GM12878 (cell line): ENCODE data around the gene SLC10A4. TPM values are rescaled to one million over a fixed set of nuclear protein-coding genes. Genes with fewer than 3 reads are reported as not detected.

Experiments
- ATAC-seq: fragments of 200-7000 bp; cut with Tn5 transposase; 3 replicates; pipeline ENCODE4 v1.9.1; 2020; ENCODE audit warnings: mild to moderate bottlenecking, moderate library complexity
- BruUV-seq: library from RNA; stranded (reverse); fragments of 400-500 nt; replicated peaks from 2 replicates; lab custom pipeline; 2021; lab: Mats Ljungman, UMichigan
- CTCF ChIA-PET: fragments of 300-600 bp; sonication (Branson Sonifier 250); formaldehyde crosslinking; extraction: SDS; loops from one replicate; lab custom pipeline; 2021; ENCODE audit warnings: inconsistent platforms; lab: Yijun Ruan, JAX
- POLR2A ChIA-PET: fragments of 350-600 bp; formaldehyde crosslinking; extraction: SDS; loops from one replicate; lab custom pipeline; 2021; ENCODE audit warnings: inconsistent platforms; lab: Charles Lee
- RAD21 ChIA-PET: fragments of 300-600 bp; sonication (Branson Sonifier 250); formaldehyde crosslinking; loops from one replicate; lab custom pipeline; 2023; ENCODE audit warnings: antibody characterized with exemption; ENCODE audit not compliant: unreplicated experiment; lab: Charles Lee
- SMC1A ChIA-PET: fragments of 300-600 bp; sonication (Branson Sonifier 250); formaldehyde crosslinking; loops from one replicate; lab custom pipeline; 2023; ENCODE audit not compliant: unreplicated experiment, uncharacterized antibody; lab: Charles Lee
- DNase-seq: peaks from one replicate; pipeline ENCODE4 v3.0.0-alpha.2; 2011; ENCODE audit warnings: low read depth, low spot score
- FAIRE-seq: peaks from 3 replicates; lab custom pipeline; 2011; peaks lifted over from hg19 to GRCh38; lab: Jason Lieb, UNC
- H2AFZ ChIP-seq: 2 replicates; pipeline ENCODE4 v1.6.0; 2011; ENCODE audit warnings: low read depth, low read length, control low read depth; ENCODE audit not compliant: control insufficient read depth
- H3K27ac ChIP-seq: 2 replicates; pipeline ENCODE4 v1.5.1; 2011; ENCODE audit warnings: control low read depth; ENCODE audit not compliant: control insufficient read depth, insufficient read depth
- H3K27me3 ChIP-seq, 2 experiments: replicated peaks in 1 of 2; 2 replicates each; pipeline versions ENCODE4 v1.6.0 to v1.6.1; 2011; ENCODE audit warnings: low read length in 1 of 2; ENCODE audit not compliant: control insufficient read depth in 2 of 2, insufficient read depth in 2 of 2
- H3K36me3 ChIP-seq, 2 experiments: 2 replicates each; pipeline ENCODE4 v1.5.1; 2011; ENCODE audit warnings: low read length in 1 of 2; ENCODE audit not compliant: control insufficient read depth in 2 of 2, insufficient read depth in 2 of 2
- H3K4me1 ChIP-seq: 2 replicates; pipeline ENCODE4 v1.6.1; 2011; ENCODE audit warnings: mild to moderate bottlenecking, low read length, moderate library complexity, mixed read lengths; ENCODE audit not compliant: control insufficient read depth, insufficient read depth
- H3K4me2 ChIP-seq: 2 replicates; pipeline ENCODE4 v1.6.0; 2011; ENCODE audit warnings: control low read depth; ENCODE audit not compliant: control insufficient read depth, insufficient read depth
- H3K4me3 ChIP-seq: fragments of 200-600 bp; sonication (generic); 2 replicates; pipeline ENCODE4 v1.5.1; 2016
- H3K79me2 ChIP-seq: 2 replicates; pipeline ENCODE4 v1.6.0; 2011; ENCODE audit warnings: low read length; ENCODE audit not compliant: control insufficient read depth, insufficient read depth
- H3K9ac ChIP-seq: 2 replicates; pipeline ENCODE4 v1.8.0; 2011; ENCODE audit warnings: low read length, control low read depth, mixed read lengths; ENCODE audit not compliant: control insufficient read depth, insufficient read depth
- H3K9me3 ChIP-seq: replicated peaks from 3 replicates; pipeline ENCODE4 v1.5.1; 2011; ENCODE audit warnings: mild to moderate bottlenecking, low read length; ENCODE audit not compliant: control insufficient read depth, insufficient read depth
- H4K20me1 ChIP-seq: 2 replicates; pipeline ENCODE4 v1.6.0; 2011; ENCODE audit not compliant: control insufficient read depth, insufficient read depth
- GATAD2B ChIP-seq: fragments of 450-650 bp; conservative IDR thresholded peaks from 2 replicates; pipeline ENCODE4 v1.6.1; 2017; ENCODE audit warnings: low read depth, mild to moderate bottlenecking, moderate library complexity
- IKZF2 ChIP-seq, 2 experiments: fragments of 450-650 bp; IDR thresholded peaks; 2 replicates each; pipeline ENCODE4 v1.6.1; 2017; ENCODE audit warnings: mild to moderate bottlenecking in 2 of 2, moderate library complexity in 2 of 2
- MEF2B ChIP-seq: fragments of 450-650 bp; IDR thresholded peaks from 2 replicates; pipeline ENCODE4 v1.6.1; 2018; ENCODE audit warnings: mild to moderate bottlenecking, moderate library complexity; ENCODE audit not compliant: partially characterized antibody, poor library complexity, severe bottlenecking
- MYB ChIP-seq: fragments of 150-350 bp; IDR thresholded peaks from 2 replicates; pipeline ENCODE4 v1.6.1; 2014; ENCODE audit warnings: mild to moderate bottlenecking, low read depth, low read length, borderline replicate concordance
- POLR2AphosphoS2 ChIP-seq: IDR thresholded peaks from 2 replicates; pipeline ENCODE4 v1.6.1; 2011; ENCODE audit warnings: low read depth, mild to moderate bottlenecking, low read length, improper control_type of control experiment, moderate library complexity
- RBBP5 ChIP-seq: fragments of 200-600 bp; sonication (generic); conservative IDR thresholded peaks from 2 replicates; pipeline ENCODE4 v1.6.1; 2016
- SKIL ChIP-seq: fragments of 450-650 bp; IDR thresholded peaks from 2 replicates; pipeline ENCODE4 v1.6.1; 2017; ENCODE audit warnings: mild to moderate bottlenecking, low read depth, inconsistent platforms; ENCODE audit not compliant: poor library complexity, severe bottlenecking
- TBL1XR1 ChIP-seq: IDR thresholded peaks from 2 replicates; pipeline ENCODE4 v1.6.1; 2012; ENCODE audit warnings: low read depth, low read length, improper control_type of control experiment
- WRNIP1 ChIP-seq: IDR thresholded peaks from 2 replicates; pipeline ENCODE4 v1.6.1; 2011; ENCODE audit warnings: low read depth, low read length, improper control_type of control experiment, borderline replicate concordance
- ZNF217 ChIP-seq: fragments of 450-650 bp; IDR thresholded peaks from 2 replicates; pipeline ENCODE4 v1.6.1; 2017; ENCODE audit warnings: antibody characterized with exemption, mild to moderate bottlenecking
- ZSCAN29 ChIP-seq: fragments of 450-650 bp; IDR thresholded peaks from 2 replicates; pipeline ENCODE4 v1.6.1; 2017; ENCODE audit warnings: mild to moderate bottlenecking, moderate library complexity
- WGBS: methylation state at CpG from one replicate; pipeline ENCODE4 v1.1.6; 2016; ENCODE audit warnings: low lambda C conversion rate; ENCODE audit not compliant: insufficient replicate concordance, insufficient coverage; ENCODE audit errors: missing lambda C conversion rate; 5-methylcytosine and 5-hydroxymethylcytosine counted together
- in situ Hi-C: fragments of 300-500 bp; cut with MboI; formaldehyde crosslinking; loops from 9 replicates; pipeline ENCODE4 v1.14.3; 2018; ENCODE audit warnings: mixed read lengths
- intact Hi-C: fragments of 100-400 bp; cut with micrococcal nuclease; formaldehyde crosslinking; loops from one replicate; pipeline ENCODE4 v1.14.2; 2022; ENCODE audit not compliant: unreplicated experiment
- polyA plus RNA-seq, 11 experiments: library from polyadenylated mRNA; depleted of rRNA in 4 of 11; unstranded in 6 of 11; stranded (reverse) in 5 of 11; fragments of >200 nt; fragmentation: Nextera tagmentation in 4 of 11; fragmentation: Illumina TruSeq in 1 of 11; extraction: Ambion mirVana in 4 of 11; extraction: Trizol in 1 of 11; gene quantifications; 1 replicate in 1 of 11; 2 replicates in 10 of 11; pipeline versions ENCODE4 v1.2.1 to v1.2.3, GENCODE V29; 2011 to 2016; ENCODE audit warnings: inconsistent platforms in 2 of 11, missing spikeins in 2 of 11, low read depth in 1 of 11
- total RNA-seq, 4 experiments: library from RNA; depleted of rRNA in 3 of 4; stranded (reverse); fragments of >200 nt in 3 of 4; fragmentation: Illumina TruSeq in 1 of 4; extraction: Trizol in 1 of 4; gene quantifications; 2 replicates each; pipeline versions ENCODE4 v1.2.1 to v1.2.3, GENCODE V29; 2013 to 2021
- TF ChIP-seq, protein P1 (sequence below): fragments of 450-650 bp; IDR thresholded peaks from 2 replicates; pipeline ENCODE4 v1.6.1; 2017; ENCODE audit warnings: mild to moderate bottlenecking, moderate library complexity
- TF ChIP-seq, protein P2 (sequence below): fragments of 450-650 bp; IDR thresholded peaks from 2 replicates; pipeline ENCODE4 v1.6.1; 2018; ENCODE audit warnings: borderline replicate concordance, mild to moderate bottlenecking; ENCODE audit not compliant: partially characterized antibody

Gene SLC10A4
- total and polyA plus RNA-seq, 10 of the 15 experiments (the other 5 are each of a cell fraction or from before 2014, with no cell fraction given), result 0.12 TPM; not detected in 9

- intact Hi-C loops (no loop called here), in situ Hi-C loops (no loop called here)
- 95% methylated on average over 3 of the region's 3 CpGs for WGBS
- BruUV-seq, result no TSS peak
- Histone ChIP-seq H3K27ac (no peak overlapping the region), H3K9me3 (no peaks in the 10 kb centered on the region), H3K27me3 (no peaks in the 10 kb centered on the region), H4K20me1 (no peaks in the 10 kb centered on the region), H2AFZ (no peak overlapping the region), H3K9ac (no peak overlapping the region), H3K4me3 (no peak overlapping the region), H3K4me2 (no peak overlapping the region), H3K4me1 (no peaks in the 10 kb centered on the region), H3K36me3 (peaks cover 9 to 28% of the 10 kb centered on the region in 2 experiments), H3K79me2 (no peaks in the 10 kb centered on the region)
- ChIA-PET POLR2A (no interaction called here), RAD21 (no interaction called here), CTCF (no interaction called here), SMC1A (no interaction called here)
- DNase-seq (no peak), ATAC-seq (no peak), FAIRE-seq (no peak)
- no peak for TF ChIP-seq POLR2AphosphoS2
- TF ChIP-seq WRNIP1, result no peak
- TF ChIP-seq MEF2B, result no peak
- TF ChIP-seq RBBP5, result no peak
- no peak for TF ChIP-seq MYB
- TF ChIP-seq, protein P1, sequence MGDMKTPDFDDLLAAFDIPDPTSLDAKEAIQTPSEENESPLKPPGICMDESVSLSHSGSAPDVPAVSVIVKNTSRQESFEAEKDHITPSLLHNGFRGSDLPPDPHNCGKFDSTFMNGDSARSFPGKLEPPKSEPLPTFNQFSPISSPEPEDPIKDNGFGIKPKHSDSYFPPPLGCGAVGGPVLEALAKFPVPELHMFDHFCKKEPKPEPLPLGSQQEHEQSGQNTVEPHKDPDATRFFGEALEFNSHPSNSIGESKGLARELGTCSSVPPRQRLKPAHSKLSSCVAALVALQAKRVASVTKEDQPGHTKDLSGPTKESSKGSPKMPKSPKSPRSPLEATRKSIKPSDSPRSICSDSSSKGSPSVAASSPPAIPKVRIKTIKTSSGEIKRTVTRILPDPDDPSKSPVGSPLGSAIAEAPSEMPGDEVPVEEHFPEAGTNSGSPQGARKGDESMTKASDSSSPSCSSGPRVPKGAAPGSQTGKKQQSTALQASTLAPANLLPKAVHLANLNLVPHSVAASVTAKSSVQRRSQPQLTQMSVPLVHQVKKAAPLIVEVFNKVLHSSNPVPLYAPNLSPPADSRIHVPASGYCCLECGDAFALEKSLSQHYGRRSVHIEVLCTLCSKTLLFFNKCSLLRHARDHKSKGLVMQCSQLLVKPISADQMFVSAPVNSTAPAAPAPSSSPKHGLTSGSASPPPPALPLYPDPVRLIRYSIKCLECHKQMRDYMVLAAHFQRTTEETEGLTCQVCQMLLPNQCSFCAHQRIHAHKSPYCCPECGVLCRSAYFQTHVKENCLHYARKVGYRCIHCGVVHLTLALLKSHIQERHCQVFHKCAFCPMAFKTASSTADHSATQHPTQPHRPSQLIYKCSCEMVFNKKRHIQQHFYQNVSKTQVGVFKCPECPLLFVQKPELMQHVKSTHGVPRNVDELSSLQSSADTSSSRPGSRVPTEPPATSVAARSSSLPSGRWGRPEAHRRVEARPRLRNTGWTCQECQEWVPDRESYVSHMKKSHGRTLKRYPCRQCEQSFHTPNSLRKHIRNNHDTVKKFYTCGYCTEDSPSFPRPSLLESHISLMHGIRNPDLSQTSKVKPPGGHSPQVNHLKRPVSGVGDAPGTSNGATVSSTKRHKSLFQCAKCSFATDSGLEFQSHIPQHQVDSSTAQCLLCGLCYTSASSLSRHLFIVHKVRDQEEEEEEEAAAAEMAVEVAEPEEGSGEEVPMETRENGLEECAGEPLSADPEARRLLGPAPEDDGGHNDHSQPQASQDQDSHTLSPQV, result no peak
- no peak for TF ChIP-seq GATAD2B
- no peak for TF ChIP-seq ZSCAN29
- TF ChIP-seq, protein P2, sequence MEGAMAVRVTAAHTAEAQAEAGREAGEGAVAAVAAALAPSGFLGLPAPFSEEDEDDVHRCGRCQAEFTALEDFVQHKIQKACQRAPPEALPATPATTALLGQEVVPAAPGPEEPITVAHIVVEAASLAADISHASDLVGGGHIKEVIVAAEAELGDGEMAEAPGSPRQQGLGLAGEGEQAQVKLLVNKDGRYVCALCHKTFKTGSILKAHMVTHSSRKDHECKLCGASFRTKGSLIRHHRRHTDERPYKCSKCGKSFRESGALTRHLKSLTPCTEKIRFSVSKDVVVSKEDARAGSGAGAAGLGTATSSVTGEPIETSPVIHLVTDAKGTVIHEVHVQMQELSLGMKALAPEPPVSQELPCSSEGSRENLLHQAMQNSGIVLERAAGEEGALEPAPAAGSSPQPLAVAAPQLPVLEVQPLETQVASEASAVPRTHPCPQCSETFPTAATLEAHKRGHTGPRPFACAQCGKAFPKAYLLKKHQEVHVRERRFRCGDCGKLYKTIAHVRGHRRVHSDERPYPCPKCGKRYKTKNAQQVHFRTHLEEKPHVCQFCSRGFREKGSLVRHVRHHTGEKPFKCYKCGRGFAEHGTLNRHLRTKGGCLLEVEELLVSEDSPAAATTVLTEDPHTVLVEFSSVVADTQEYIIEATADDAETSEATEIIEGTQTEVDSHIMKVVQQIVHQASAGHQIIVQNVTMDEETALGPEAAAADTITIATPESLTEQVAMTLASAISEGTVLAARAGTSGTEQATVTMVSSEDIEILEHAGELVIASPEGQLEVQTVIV, result no peak
- no peak for TF ChIP-seq IKZF2 (IDR thresholded peaks at IDR 0.05)
- TF ChIP-seq SKIL, result no peak
- TF ChIP-seq TBL1XR1, result no peak
- TF ChIP-seq ZNF217, result no peak
These were observed 35.0 kb downstream of the SLC10A4 start for GRCh38 chr4:48518143-48518542.
